HG03196 (cell line): ENCODE measurements around the gene CSNK1G1.
"Not testable (repeated sequence)": the region's sequence is repeated elsewhere in the genome, so short reads cannot be mapped to it uniquely, and the experiment has no call there.

Source experiments
- ATAC-seq: cut with Tn5 transposase; IDR thresholded peaks from one replicate; pipeline ENCODE4 v1.9.1; 2021; ENCODE audit not compliant: unreplicated experiment

Gene CSNK1G1

DNA sequence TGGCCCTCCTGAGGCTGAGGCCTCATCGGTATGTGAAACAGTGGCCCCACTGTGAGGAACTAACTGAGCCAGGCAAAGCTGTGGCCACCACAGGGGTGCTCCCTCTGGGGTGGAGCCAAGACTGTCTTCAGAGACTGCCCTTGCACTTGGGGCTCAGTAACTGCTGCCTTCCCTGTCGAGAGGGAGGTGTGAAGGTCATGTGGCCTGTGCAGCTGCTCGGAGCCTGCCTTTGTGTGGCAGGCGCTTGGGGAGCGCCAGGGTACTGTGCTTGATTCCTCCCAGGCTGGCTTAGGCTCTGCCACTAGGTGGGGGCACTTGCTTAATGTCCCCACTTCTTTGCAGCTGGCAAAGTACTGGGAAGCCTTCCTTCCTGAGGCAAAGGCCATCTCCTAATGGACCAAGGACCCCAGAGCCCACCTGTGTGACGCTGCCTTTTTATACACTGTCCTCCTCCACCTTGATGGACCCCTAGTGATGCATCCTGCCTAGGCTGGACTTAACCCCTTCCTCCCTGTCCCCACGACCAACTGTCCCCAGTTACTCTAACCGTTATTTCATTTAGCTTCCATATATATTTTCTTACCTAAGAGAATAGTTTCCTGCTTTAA is 218.6 kb downstream of the CSNK1G1 start:
- ATAC-seq = no peak

DNA sequence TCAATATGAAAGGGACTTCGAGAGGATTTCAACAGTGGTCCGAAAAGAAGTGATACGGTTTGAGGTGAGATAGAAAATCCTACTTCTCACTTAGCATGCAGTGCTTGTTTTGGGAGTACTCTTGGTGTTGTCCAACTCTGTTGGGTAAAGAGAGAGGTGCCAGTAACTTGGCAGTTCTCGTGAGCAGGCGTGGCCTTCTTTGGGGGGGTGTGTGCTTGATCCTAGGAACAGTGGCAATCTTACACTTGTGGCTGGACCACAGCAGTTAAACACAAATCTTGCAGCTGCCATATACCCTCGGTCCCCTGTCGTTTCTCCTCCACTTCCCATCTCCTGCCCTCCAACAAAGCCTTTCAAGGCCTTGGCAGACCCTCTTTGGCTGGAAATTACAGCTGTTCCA is 219.6 kb downstream of the CSNK1G1 start:
- ATAC-seq = no peak

DNA sequence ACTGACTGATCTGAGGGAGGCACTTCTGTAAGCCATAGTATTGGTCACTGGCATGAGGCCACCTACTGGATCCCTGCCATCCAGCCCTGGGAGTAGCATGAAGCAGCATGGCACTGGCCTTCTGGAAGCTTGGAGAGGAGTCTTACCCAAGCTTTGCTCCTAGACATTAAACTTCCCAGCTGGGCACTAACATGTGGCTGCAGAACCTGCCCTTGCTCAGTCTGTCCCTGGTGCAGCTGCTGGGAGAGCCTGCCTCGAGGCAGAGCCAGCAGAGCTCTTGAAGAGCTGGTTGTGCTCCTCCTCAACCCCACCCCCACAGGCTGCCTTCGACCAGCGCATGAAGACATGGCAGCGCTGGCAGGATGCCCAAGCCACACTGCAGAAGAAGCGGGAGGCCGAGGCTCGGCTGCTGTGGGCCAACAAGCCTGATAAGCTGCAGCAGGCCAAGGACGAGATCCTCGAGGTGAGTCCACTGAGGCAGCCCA is 221.6 kb downstream of the CSNK1G1 start:
- ATAC-seq = no peak

DNA sequence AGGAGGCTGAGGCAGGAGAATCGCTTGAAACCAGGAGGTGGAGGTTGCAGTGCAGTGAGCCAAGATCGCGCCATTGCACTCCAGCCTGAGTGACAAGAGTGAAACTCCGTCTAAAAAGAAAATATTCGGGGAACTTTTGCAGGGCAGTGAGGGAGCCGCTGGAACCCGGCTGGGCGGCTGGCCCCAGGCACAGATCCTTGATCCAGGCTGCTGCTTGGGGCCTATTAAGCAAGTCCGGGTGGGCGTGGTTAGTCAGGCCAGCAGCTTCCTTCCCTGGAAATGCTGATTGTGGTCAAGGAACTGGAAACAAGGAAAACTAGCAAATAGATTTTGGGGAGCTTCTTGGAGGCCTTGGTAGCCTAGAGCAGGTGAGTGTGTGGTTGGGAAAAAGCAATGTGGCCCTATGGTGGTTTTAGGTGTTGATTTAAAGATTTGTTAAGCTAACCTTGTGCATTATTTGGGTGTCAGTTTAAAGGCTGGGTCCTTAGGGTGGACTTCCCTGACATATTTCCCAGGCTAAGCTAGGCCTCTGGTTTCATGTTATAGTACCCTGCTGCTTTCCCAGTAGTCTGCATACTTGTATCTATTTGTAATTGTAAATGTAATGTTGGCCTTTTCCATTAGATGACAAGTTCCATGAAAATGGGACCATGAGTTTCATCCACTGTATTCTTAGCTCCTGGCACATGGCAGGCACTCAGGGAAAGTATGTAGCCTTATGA is 222.2 kb downstream of the CSNK1G1 start:
- ATAC-seq = no peak

DNA sequence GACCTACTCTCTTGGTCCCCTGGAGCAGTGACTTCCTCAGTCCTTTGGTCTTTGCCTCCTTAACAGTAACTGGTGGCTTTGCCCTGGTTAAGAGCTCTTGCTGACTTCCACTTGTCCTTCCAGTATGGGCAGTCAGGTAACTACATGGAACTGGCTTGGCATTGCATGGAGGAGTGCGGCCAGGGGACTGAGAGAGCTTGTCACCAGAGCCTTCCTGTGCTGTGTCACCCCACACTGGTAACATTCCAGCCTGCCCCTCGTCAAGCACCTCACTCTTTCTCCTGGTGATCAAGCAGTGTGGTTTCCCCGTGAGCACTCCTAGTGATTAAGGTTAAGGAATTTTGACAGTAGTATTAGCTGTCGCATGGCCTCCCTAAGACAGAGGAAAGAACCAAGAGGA is 223.8 kb downstream of the CSNK1G1 start:
- ATAC-seq = no peak

DNA sequence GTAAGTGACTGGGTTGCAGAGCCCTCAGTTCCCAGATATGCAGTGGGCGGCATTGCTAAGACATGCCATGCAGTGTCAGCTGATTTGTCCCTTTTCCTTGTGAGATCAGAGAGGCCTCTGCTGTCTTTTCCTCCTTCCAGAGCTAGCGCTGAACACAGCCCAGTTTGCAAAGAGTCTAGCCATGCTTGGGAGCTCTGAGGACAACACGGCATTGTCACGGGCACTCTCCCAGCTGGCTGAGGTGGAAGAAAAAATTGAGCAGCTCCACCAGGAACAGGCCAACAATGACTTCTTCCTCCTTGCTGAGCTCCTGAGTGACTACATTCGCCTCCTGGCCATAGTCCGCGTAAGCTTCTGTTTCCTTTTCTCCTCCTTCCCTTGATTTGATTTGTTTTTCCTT is 224.4 kb downstream of the CSNK1G1 start:
- no peak for ATAC-seq

DNA sequence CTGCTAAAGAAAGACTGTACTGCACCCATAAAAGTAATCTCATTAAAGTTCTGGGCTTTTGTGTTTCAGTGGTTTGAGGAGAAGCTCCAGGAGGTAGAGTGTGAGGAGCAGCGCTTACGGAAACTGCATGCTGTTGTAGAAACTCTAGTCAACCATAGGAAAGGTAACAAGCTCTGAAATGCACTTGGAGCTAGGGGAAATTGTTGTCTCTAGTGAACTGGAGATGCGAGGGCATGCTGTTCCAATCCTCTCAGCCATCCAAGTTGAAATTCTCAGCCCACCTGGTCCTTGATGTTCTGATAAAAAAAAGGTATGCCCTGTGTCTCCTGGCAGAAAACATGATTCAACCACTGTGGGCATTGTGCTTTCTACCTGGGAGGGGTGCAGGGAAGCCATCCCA is 225.8 kb downstream of the CSNK1G1 start:
- ATAC-seq = no peak

DNA sequence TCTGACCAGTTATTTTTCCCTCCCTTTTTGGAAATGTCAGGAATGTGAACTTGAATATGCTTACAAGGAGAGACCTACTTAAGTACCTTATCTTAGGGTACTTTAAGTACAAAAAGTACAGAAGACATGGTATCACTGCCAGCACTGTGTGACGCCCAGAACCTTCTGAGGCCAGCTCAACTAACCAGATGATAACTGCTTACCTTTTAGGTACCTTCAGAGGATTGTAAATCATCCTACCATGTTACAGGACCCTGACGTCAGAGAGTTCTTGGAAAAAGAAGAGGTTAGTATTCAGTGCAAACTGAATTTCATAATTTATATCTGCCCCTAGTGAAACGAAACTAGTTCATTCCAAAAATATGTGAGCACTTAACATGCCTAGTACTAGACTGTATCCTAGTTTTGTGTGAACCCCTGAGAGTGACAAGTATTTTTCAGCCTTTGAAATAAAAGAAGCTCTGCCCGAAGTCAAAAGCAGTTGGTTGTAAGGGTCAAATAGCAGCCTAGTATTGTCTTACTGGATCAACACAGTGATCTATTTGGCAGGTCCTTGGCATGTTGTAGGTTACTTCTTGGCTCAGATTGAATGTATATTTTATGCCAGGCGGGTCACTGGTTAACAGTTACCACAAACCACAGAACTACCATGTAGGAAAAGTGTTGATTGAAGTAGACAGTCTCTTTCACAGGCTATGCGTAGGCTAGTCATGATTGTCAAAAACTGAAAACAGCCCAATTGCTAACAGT is 228.3 kb downstream of the CSNK1G1 start:
- ATAC-seq = no peak

DNA sequence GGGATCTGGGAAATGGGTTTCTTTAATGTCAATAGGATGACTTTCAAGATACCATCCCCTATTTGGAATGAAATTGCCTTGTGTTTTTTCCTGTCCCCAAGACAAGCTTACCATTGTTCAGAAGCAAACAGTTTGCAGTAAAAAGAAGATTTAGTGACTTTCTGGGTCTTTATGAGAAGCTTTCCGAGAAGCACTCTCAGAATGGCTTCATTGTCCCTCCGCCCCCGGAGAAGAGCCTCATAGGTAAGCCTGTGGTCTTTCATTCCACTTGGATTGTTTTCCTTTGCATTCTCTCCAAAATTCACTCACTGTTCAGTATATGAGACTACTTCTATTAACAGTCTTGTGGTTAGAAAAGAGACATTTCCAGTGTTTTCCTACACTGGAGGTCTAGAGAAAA is 230.0 kb downstream of the CSNK1G1 start:
- no peak for ATAC-seq

DNA sequence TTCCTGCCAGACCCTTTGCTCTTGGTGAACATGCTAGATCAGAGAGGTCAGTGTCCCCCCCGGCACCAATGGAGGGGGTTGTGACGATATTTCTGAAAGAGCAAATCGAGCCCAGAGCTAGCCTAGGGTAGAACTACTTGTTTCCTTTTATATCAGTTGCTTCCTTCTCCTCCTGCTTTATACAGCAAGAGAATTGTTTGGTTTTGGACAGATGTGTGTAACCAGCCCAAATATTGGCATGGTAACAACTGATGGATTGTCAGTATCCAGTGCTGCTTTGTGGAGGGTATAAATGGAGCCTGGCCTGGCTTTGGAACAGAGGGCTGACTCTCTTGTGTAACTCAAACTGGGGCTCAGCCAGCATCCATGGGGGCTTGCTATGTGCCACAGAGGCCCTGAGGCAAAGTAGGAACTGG is 233.0 kb downstream of the CSNK1G1 start:
- ATAC-seq = no peak

DNA sequence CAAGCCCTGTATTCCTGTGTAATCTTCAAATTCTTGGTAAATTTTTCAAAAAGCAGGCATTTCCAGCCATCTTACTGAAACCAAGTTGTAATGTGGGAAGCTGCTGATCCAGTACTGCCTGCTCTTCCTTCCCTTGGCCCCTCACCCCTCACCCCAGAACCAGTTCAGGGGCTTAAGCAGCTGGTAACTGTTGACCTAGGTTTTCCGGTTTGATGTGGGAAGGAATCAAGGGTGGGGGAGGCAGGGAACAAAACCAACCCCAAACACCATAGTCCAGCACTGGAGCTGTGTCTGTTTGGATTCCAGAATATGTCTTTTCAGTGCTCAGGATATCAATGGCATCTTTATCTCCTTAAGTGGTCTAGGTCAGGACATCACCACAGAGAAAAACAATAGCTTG is 233.5 kb downstream of the CSNK1G1 start:
- no peak for ATAC-seq

DNA sequence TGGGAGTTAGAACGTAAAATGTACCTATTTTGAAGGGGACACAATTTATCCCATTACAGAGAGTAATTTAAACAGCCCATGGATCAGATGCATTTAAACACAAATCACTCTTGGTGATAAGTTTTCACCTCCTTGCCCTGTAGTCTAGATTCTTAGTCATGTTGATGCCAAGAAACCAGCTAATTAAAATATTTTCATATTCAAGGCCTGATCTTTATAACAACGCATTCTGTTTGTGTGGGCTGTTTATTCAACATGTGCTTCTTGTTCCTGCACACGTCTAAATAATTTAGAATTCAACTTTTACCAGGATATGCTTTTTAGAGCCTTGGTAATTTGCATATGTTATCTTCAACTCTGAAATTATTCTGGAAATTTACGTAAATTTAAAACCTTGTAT is 234.4 kb downstream of the CSNK1G1 start:
- ATAC-seq = no peak

DNA sequence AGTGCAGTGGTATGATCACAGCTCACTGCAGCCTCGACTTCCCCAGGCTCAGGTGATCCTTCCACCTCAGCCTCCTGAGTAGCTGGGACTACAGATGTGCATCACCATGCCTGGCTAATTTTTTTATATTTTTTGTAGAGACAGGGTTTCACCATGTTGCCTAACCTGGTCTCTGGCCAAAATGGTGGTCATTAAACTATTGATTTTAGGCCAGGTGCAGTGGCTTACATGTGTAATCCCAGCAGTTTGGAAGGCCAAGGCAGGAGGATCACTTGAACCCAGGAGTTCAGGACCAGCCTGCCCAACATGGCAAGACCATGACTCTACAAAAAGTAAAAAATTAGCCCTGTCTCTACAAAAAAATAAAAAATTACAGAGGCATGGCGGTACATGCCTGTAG is 235.7 kb downstream of the CSNK1G1 start:
- ATAC-seq = not testable (repeated sequence)

DNA sequence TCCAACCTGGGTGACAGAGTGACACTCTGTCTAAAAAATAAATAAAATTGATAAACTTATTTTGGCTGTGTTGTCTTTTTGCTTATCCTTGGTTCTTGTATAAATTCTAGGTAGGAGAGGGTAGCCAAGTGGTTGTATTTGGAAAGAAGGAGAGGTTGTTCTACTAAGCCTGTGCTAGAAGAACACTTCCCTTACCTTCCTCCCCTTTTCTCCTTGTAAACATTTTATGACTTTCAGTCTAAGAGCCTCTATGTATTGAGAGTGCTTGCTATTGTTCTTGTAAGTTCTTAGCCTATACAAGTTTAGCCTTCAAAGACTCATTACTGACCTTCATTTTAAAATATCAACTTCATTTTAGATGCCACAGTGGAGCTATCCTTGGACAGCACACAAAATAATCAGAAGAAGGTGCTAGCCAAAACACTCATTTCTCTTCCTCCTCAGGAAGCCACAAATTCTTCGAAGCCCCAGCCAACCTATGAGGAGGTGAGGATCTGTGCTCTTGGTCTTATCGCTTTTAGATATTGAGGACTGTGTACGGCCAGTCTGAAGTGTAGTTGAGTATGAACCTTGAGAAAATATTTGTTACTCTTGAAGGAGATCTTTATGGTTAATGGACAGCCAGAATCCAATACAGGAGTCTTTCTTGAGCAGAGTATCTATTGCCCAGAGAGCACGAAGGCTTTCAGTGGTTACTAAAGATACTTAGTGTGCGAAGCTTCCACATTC is 238.1 kb downstream of the CSNK1G1 start:
- no peak for ATAC-seq
